ENCODE measurements around the gene MDFIC2. TPM values are rescaled to one million over a fixed set of nuclear protein-coding genes. Genes with fewer than 3 reads are reported as not detected.

MDFIC2 gene
- total RNA-seq, 1 donor from 2014 or later = not detected

DNA sequence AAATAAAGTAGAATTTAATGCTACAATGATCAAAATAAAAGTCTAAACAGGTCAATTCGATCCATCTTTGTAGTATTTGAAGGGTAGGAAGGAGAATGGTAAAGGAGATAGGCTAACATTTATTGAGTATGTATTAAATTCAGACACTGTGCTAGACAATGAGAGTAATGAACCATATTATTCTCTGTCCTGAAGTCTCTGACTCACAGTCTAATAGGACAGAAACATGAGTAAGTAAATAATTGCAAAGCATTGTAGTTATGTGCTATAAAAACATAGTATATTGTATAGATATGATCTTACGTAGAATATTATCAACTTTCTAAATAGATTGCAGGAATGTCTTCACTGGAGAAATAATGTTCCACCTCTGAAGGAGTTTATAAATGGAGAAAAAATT is 64.5 kb downstream of the MDFIC2 start:
- TF ChIP-seq, protein P1, sequence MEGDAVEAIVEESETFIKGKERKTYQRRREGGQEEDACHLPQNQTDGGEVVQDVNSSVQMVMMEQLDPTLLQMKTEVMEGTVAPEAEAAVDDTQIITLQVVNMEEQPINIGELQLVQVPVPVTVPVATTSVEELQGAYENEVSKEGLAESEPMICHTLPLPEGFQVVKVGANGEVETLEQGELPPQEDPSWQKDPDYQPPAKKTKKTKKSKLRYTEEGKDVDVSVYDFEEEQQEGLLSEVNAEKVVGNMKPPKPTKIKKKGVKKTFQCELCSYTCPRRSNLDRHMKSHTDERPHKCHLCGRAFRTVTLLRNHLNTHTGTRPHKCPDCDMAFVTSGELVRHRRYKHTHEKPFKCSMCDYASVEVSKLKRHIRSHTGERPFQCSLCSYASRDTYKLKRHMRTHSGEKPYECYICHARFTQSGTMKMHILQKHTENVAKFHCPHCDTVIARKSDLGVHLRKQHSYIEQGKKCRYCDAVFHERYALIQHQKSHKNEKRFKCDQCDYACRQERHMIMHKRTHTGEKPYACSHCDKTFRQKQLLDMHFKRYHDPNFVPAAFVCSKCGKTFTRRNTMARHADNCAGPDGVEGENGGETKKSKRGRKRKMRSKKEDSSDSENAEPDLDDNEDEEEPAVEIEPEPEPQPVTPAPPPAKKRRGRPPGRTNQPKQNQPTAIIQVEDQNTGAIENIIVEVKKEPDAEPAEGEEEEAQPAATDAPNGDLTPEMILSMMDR (IDR thresholded peaks at IDR 0.05; ENCODE audit: unreplicated experiment) = no peak
- Mint-ChIP-seq H3K36me3 (ENCODE audit: insufficient read depth) (no peaks in the 10 kb centered on the region), H3K4me1 (ENCODE audit: low read depth) (peaks cover 5% of the 10 kb centered on the region), H3K4me3 (ENCODE audit: low read depth) (no peak overlapping the region), H3K9me3 (ENCODE audit: low read depth) (peaks cover 10% of the 10 kb centered on the region), H3K27ac (no peak overlapping the region), H3K27me3 (peaks cover 7% of the 10 kb centered on the region)
- DNase-seq (ENCODE audit: low spot score, unreplicated experiment) = no peak

DNA sequence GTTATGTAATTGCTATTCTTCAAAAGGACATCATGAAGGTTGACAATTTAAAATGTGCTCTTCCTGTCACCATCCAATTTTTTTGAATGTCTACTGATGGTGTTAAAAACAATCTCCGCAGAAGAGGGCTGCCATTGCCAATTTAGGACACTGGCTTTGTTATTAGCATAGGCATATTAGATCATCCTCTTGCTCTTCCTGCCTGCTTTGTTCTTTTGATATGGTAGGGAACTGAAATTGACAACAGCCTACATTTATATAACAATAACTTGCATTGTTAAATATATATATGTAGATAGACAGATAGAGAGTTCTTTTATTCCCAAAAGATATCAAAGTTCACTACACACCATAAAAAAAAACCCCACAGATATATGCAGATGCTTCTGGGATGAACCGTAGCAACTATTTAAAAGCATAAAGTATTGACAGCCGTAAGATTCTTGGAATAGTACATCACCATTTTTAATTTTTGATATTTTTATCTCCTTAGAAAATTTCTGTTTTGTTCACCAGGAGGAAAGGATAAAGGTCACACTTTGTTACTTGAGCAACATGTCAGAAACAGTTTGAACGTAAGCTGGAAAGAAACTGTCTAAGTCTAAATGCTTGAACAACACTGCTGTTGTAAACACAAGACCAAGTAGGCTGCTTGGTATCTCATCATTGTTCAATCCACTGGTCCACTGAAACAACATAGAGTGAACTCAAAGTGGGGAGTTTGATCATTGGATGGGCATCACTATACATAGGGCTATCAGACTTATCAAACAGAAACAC is 66.5 kb downstream of the MDFIC2 start:
- TF ChIP-seq, protein P1 (IDR thresholded peaks at IDR 0.05; ENCODE audit: unreplicated experiment) = no peak
- no peak for DNase-seq (ENCODE audit: low spot score, unreplicated experiment)
- Mint-ChIP-seq H3K9me3 (ENCODE audit: low read depth) (peaks cover 10% of the 10 kb centered on the region), H3K4me1 (ENCODE audit: low read depth) (peaks cover 2% of the 10 kb centered on the region), H3K4me3 (ENCODE audit: low read depth) (no peak overlapping the region), H3K36me3 (ENCODE audit: insufficient read depth) (no peaks in the 10 kb centered on the region), H3K27ac (no peak overlapping the region), H3K27me3 (peaks cover 7% of the 10 kb centered on the region)

DNA sequence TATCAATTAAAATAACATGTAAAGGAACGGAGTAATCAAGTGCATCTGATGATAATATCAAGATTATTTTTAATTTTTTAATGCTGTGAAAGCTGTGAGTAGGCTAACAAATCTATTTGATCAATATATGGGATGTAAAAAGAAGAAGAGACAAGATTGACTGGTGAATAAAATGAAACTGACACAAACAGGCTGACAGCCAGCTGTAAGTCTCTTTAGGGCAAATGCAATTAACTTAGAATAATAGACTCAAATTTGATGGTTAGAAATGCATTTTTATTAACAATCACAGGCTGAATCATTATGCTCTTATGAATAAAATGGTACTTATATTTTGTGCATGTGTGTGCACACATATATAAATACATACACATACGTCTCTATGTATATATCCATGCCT is 68.0 kb downstream of the MDFIC2 start:
- Mint-ChIP-seq H3K9me3 (ENCODE audit: low read depth) (peaks cover 7% of the 10 kb centered on the region), H3K4me3 (ENCODE audit: low read depth) (no peak overlapping the region), H3K4me1 (ENCODE audit: low read depth) (no peaks in the 10 kb centered on the region), H3K27ac (no peak overlapping the region), H3K36me3 (ENCODE audit: insufficient read depth) (no peaks in the 10 kb centered on the region), H3K27me3 (peaks cover 7% of the 10 kb centered on the region)
- DNase-seq (ENCODE audit: low spot score, unreplicated experiment) = no peak
- TF ChIP-seq, protein P1 (IDR thresholded peaks at IDR 0.05; ENCODE audit: unreplicated experiment) = no peak

DNA sequence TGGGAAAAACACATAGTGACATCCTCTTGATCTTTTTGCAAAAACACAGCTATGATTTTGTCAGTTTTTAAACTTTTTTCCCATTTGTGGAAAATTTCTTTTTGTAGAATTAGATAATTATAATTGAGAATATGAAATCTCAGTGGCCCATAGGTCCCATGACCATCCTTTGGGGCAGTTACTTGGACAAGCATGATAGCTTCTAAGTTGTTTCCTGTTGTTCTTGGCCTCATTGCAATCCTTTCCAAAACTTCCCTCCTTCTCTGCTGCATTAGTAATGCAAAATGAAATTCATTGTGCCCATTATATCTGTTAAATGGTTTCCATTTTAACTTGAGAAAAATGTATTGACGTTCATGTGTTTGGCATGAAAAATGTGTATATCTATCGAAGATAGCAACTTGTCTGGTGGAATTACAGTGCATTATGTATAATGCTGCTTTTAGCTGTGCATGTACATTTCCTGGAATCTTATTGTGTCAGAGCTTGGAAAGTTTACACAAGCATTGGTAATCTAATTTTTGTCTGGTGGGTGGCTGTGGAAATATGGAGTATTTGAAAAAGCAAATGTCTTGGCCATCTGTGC is 70.0 kb downstream of the MDFIC2 start:
- H3K9me3 Mint-ChIP-seq (ENCODE audit: low read depth) = peaks cover 3% of the 10 kb centered on the region
- no peak overlapping the region for H3K4me3 Mint-ChIP-seq (ENCODE audit: low read depth)
- DNase-seq (ENCODE audit: low spot score, unreplicated experiment) = no peak
- H3K36me3 Mint-ChIP-seq (ENCODE audit: insufficient read depth) = no peaks in the 10 kb centered on the region
- H3K4me1 Mint-ChIP-seq (ENCODE audit: low read depth) = no peaks in the 10 kb centered on the region
- TF ChIP-seq, protein P1 (IDR thresholded peaks at IDR 0.05; ENCODE audit: unreplicated experiment) = no peak
- H3K27ac Mint-ChIP-seq = no peak overlapping the region
- peaks cover 8% of the 10 kb centered on the region for H3K27me3 Mint-ChIP-seq

DNA sequence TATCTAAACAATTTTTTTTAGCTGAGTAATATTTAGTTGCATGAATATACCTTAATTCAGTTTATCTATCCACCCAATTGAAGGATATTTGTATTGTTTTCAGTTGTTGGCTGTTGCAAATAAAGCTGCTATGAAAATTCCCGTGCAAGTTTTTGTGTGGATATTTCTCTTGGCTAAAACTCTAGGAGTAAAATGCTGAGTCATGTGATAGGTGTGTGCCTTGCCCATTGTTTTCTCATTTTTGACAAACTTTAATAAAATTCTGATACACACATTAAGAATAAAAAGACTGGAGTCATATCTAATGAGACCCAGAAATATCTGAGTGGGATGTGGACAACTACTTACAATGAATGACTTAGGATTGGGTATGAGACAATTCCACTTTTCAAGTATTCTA is 78.6 kb downstream of the MDFIC2 start:
- H3K9me3 Mint-ChIP-seq (ENCODE audit: low read depth) = no peaks in the 10 kb centered on the region

More for the DNA sequence above, 78.6 kb downstream of the MDFIC2 start:
- H3K27me3 Mint-ChIP-seq = peaks cover 13% of the 10 kb centered on the region
- H3K27ac Mint-ChIP-seq = no peak overlapping the region
- TF ChIP-seq, protein P1 (IDR thresholded peaks at IDR 0.05; ENCODE audit: unreplicated experiment) = no peak
- DNase-seq (ENCODE audit: low spot score, unreplicated experiment) = no peak
- H3K4me1 Mint-ChIP-seq (ENCODE audit: low read depth) = no peaks in the 10 kb centered on the region
- no peak overlapping the region for H3K4me3 Mint-ChIP-seq (ENCODE audit: low read depth)
- H3K36me3 Mint-ChIP-seq (ENCODE audit: insufficient read depth) = no peaks in the 10 kb centered on the region
